Loucy (cell line): ENCODE measurements around the gene BMP6.

ENCODE experiments used
- EZH2phosphoT487 ChIP-seq: fragments of 200-600 bp; IDR thresholded peaks from 2 replicates; pipeline ENCODE4 v1.6.1; 2018; ENCODE audit warnings: antibody characterized with exemption, mild to moderate bottlenecking, moderate library complexity, borderline replicate concordance
- TF ChIP-seq, protein P1 (sequence below): fragments of 200-600 bp; sonication (generic); conservative IDR thresholded peaks from 2 replicates; pipeline ENCODE4 v1.5.1; 2014; ENCODE audit warnings: mild to moderate bottlenecking, antibody characterized with exemption, low read length

- TF ChIP-seq, protein P1, sequence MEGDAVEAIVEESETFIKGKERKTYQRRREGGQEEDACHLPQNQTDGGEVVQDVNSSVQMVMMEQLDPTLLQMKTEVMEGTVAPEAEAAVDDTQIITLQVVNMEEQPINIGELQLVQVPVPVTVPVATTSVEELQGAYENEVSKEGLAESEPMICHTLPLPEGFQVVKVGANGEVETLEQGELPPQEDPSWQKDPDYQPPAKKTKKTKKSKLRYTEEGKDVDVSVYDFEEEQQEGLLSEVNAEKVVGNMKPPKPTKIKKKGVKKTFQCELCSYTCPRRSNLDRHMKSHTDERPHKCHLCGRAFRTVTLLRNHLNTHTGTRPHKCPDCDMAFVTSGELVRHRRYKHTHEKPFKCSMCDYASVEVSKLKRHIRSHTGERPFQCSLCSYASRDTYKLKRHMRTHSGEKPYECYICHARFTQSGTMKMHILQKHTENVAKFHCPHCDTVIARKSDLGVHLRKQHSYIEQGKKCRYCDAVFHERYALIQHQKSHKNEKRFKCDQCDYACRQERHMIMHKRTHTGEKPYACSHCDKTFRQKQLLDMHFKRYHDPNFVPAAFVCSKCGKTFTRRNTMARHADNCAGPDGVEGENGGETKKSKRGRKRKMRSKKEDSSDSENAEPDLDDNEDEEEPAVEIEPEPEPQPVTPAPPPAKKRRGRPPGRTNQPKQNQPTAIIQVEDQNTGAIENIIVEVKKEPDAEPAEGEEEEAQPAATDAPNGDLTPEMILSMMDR: no peak
- no peak for TF ChIP-seq EZH2phosphoT487
Measured at GRCh38 chr6:7684076-7684475, 41.8 kb upstream of the BMP6 start.
